ENCODE measurements around the gene PPP1R7. TPM values are rescaled to one million over a fixed set of nuclear protein-coding genes. Genes with fewer than 3 reads are reported as not detected.

Gene PPP1R7
- total and polyA plus RNA-seq, 2 experiments from 2014 or later = 44.0 to 98.4 TPM

- no peak overlapping the region for H3K4me3 ChIP-seq
- H3K36me3 ChIP-seq = no peaks in the 10 kb centered on the region
- no peak for DNase-seq (ENCODE audit: low read depth in 1 of 2, low spot score in 1 of 2)
- TF ChIP-seq CTCF (IDR thresholded peaks at IDR 0.05; ENCODE audit: low read depth, low read length) = no peak
- no peak overlapping the region for H3K27ac ChIP-seq
- no peaks in the 10 kb centered on the region for H3K9me3 ChIP-seq (ENCODE audit: low read depth)
- H3K4me1 ChIP-seq (ENCODE audit: low read depth) = peaks cover under 1% of the 10 kb centered on the region
- H3K27me3 ChIP-seq = no peaks in the 10 kb centered on the region
Observed at GRCh38 chr2:241211276-241211675, 61.0 kb downstream of the PPP1R7 start.

- peaks cover 4% of the 10 kb centered on the region for H3K4me1 ChIP-seq (ENCODE audit: low read depth)
- TF ChIP-seq CTCF (IDR thresholded peaks at IDR 0.05; ENCODE audit: low read depth, low read length) = no peak
- H3K9me3 ChIP-seq (ENCODE audit: low read depth) = no peaks in the 10 kb centered on the region
- H3K27me3 ChIP-seq = no peaks in the 10 kb centered on the region
- H3K27ac ChIP-seq = no peak overlapping the region
- no peaks in the 10 kb centered on the region for H3K36me3 ChIP-seq
- H3K4me3 ChIP-seq = no peak overlapping the region
- DNase-seq (ENCODE audit: low read depth in 1 of 2, low spot score in 1 of 2) = no peak
Observed at GRCh38 chr2:241213041-241213440, 62.8 kb downstream of the PPP1R7 start.

- Histone ChIP-seq H3K27ac (no peak overlapping the region), H3K27me3 (no peaks in the 10 kb centered on the region), H3K4me1 (ENCODE audit: low read depth) (peaks cover 4% of the 10 kb centered on the region), H3K9me3 (ENCODE audit: low read depth) (no peaks in the 10 kb centered on the region), H3K36me3 (no peaks in the 10 kb centered on the region), H3K4me3 (no peak overlapping the region)
- DNase-seq (ENCODE audit: low read depth in 1 of 2, low spot score in 1 of 2) = no peak
- no peak for TF ChIP-seq CTCF (IDR thresholded peaks at IDR 0.05; ENCODE audit: low read depth, low read length)
Observed at GRCh38 chr2:241213567-241213966, 63.3 kb downstream of the PPP1R7 start.

- no peak for TF ChIP-seq CTCF (IDR thresholded peaks at IDR 0.05; ENCODE audit: low read depth, low read length)
- Histone ChIP-seq H3K27me3 (no peaks in the 10 kb centered on the region), H3K36me3 (no peaks in the 10 kb centered on the region), H3K27ac (no peak overlapping the region), H3K4me3 (no peak overlapping the region), H3K9me3 (ENCODE audit: low read depth) (no peaks in the 10 kb centered on the region), H3K4me1 (ENCODE audit: low read depth) (peaks cover 7% of the 10 kb centered on the region)
- no peak for DNase-seq (ENCODE audit: low read depth in 1 of 2, low spot score in 1 of 2)
Observed at GRCh38 chr2:241214209-241214608, 63.9 kb downstream of the PPP1R7 start.

GRCh38 chr2:241214766-241215165 is 64.5 kb downstream of the PPP1R7 start:
- TF ChIP-seq CTCF (IDR thresholded peaks at IDR 0.05; ENCODE audit: low read depth, low read length) = no peak
- no peak for DNase-seq (ENCODE audit: low read depth in 1 of 2, low spot score in 1 of 2)
- Histone ChIP-seq H3K9me3 (ENCODE audit: low read depth) (no peaks in the 10 kb centered on the region), H3K4me1 (ENCODE audit: low read depth) (peaks cover 8% of the 10 kb centered on the region), H3K27ac (no peak overlapping the region), H3K36me3 (no peaks in the 10 kb centered on the region), H3K27me3 (no peaks in the 10 kb centered on the region), H3K4me3 (no peak overlapping the region)

GRCh38 chr2:241215421-241215820 is 65.2 kb downstream of the PPP1R7 start:
- no peak overlapping the region for H3K4me3 ChIP-seq
- no peak overlapping the region for H3K27ac ChIP-seq
- peaks cover 8% of the 10 kb centered on the region for H3K4me1 ChIP-seq (ENCODE audit: low read depth)
- DNase-seq (ENCODE audit: low read depth in 1 of 2, low spot score in 1 of 2) = no peak
- no peak for TF ChIP-seq CTCF (IDR thresholded peaks at IDR 0.05; ENCODE audit: low read depth, low read length)
- H3K9me3 ChIP-seq (ENCODE audit: low read depth) = no peaks in the 10 kb centered on the region
- no peaks in the 10 kb centered on the region for H3K27me3 ChIP-seq
- no peaks in the 10 kb centered on the region for H3K36me3 ChIP-seq

Measured in cardiac muscle cell (in vitro differentiated cells and primary cell).